NCI-H2196 (cell line): ENCODE results near the gene PCDHA9.

ENCODE experiments used
- DNase-seq: peaks from one replicate; lab custom pipeline; 2025; ENCODE audit not compliant: unreplicated experiment; lab: John Stamatoyannopoulos, UW

PCDHA9 gene

GRCh38 chr5:140877262-140877581 lies 29.0 kb downstream of the PCDHA9 start:
- no peak for DNase-seq

DNA sequence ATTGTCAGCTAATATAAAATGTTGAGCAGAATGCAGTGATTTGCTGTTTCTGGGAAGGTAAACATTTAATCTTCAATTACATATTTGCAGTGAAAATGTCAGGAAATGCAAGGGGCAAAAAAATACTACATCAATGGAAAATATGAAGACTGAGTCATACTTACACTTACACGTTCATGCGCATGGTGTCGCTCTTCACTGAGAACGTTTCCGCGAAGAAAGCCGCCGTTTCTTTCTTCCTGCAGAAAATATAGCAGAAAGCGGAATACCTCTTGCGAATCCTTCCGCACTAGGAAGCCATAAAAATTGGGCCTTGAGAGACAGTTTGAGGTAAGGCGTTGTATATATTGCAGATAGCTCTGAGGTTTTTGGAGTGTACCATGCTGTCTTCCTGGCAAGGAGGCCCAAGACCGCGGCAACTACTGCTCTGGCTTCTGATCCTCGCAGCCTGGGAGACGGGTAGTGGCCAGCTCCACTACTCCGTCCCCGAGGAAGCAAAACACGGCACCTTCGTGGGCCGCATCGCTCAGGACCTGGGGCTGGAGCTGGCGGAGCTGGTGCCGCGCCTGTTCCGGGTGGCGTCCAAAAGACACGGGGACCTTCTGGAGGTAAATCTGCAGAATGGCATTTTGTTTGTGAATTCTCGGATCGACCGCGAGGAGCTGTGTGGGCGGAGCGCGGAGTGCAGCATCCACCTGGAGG lies 33.9 kb downstream of the PCDHA9 start, which contains the start of gene PCDHA13:
Gene PCDHA13, plus strand, starts transcription at position 236 of the 702 bp plus-strand sequence. Its CDS starts 145 bp downstream, at position 381.
- DNase-seq = no peak

- DNase-seq = no peak
Observed at GRCh38 chr5:140882591-140882899, 34.4 kb downstream of the PCDHA9 start.

DNA sequence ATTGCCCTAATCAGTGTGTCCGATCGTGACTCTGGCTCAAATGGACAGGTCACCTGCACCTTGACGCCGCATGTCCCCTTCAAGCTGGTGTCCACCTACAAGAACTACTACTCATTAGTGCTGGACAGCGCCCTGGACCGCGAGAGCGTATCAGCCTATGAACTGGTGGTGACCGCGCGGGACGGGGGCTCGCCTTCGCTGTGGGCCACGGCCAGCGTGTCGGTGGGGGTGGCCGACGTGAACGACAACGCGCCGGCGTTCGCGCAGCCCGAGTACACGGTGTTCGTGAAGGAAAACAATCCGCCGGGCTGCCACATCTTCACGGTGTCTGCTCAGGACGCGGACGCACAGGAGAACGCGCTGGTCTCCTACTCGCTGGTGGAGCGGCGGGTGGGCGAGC lies 35.2 kb downstream of the PCDHA9 start:
- no peak for DNase-seq

GRCh38 chr5:140883927-140884697 lies 35.9 kb downstream of the PCDHA9 start:
- no peak for DNase-seq
